Tracheal epithelial cell (primary cell): ENCODE measurements around the gene POLR2J2. TPM values are rescaled to one million over a fixed set of nuclear protein-coding genes. Genes with fewer than 3 reads are reported as not detected.

Experiments
- total RNA-seq: library from RNA; depleted of rRNA; stranded (reverse); fragments of >200 nt; gene quantifications from 2 replicates; pipeline ENCODE4 v1.2.1, GENCODE V29; 2014

POLR2J2 gene
- 0.43 TPM in 1 of 2 replicates, not detected in the other for total RNA-seq

DNA sequence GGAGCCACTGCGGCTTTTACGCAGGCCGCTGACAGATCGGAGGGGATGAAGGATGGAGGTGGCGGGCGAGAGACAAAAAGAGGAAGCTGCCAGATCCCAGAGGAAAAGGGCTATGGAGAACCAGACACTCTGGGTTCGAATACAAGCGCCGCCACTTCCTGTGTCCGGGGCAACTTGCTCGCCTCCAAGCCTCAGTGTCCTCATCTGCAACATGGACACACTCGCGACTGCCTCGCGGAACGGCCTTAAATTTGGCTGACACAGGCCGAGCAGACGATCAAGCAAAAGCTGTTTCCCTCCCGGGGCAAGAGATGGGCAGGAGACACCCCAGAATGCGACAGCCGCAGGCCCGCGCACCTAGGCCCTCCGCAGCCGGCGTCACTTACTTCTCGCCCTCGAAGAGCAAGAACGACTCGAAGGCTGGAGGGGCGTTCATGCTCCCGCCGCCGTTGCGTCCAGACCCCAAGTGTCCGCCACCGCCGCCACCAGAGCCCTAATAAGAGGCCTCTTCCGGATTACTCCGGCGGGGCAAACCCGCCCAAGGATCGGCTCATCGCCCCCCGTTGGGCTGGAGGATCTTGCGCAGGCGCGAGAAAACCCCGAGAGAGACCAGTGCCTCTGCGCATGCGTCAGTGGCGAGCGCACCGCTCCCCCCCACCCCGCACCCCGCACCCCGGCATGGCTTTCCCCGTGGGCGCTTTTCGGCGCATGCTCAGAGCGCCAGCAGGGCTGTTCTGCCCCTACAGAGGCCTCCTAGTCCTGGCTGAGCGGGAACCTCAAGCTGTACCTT lies at the start of gene POLR2J2:
POLR2J2 (minus strand) TSS at position 498 of the 790 bp plus-strand sequence; CDS start at position 436, 62 bp downstream.

DNA sequence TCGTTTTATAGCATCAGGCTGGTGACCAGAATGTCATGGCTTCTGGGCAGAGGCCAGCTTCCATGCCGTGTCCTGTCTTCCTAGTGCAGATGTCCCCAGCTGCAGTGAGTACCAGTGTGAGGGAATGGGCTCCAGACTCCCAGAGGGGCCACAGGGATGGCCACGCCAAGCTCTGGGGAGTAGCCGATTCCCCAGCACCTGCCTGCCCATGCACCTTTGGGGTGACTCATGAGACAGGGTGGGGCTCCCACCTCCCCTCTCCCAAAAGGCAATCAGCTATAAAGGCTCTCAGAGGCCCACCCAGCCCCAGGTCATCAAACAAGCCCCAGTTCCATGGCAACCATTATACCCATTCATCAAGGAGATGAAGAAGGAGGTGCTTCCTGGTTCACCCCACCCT lies 21.5 kb downstream of the POLR2J2 start, which contains the start of gene SPDYE2B:
SPDYE2B (plus strand) TSS at position 396 of the 400 bp plus-strand sequence. CDS start 2,030 bp downstream, outside the sequence.

DNA sequence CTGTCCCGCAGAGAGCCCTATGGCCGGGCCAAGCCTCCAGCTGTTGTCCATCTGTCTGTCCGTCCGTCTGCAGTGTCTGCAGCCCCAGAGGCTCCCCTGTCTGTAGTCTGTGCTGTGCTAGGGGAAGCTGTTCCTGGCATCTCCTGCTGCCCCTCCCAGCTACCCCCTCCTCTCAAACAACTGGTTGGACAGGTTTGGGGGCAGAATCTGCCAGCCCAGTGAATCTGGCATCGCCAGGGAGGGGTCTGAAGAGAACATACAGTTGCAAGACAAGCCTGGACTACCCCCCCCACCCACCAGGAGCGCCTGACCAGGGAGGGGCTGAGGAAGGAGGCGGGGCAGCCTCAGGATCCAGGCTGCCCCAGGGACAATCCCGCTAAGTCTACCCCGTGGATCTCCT lies 28.8 kb downstream of the POLR2J2 start, which contains the start of gene UPK3BL1:
UPK3BL1 (minus strand) TSS at position 101 of the 400 bp plus-strand sequence; CDS start at position 51, 50 bp downstream.

DNA sequence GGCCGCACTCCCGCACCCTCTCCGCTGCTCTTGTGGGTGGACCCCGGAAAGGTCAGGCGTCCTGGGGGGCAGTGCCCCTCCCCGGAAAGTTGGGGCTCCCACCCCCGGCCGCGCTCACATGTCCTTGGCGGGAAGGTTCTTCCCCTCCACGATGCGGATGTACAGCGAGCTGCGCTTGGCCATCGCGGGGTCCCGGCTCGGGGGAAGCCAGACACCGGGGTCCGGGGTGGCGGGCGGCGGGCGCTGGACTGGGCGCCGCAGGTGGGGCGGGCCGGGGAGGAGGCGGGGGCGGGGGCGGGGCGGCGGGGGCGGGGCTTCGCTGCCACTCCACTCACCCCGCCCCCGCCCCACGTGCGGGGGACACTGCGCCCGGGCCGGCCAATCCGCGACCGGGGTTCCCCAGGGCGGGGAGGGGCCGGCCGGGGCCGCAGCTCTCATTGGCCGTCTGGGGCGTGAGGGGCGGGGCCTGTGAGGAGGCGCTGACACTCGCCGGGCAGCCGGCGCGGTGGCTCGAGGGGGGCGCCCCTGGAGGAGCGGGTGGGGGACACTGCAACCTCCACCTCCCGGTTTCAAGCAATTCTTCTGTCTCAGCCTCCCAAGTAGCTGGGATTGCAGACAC lies 54.8 kb downstream of the POLR2J2 start, which contains the start of gene RASA4:
RASA4 (minus strand) TSS at position 250 of the 619 bp plus-strand sequence; CDS start at position 183, 67 bp downstream.

Other genes with a start within 250 kb of the POLR2J2 start
- gene ORAI2, start 238.1 kb downstream of the POLR2J2 start, total RNA-seq, result 3.4 and 21.0 TPM in 2 replicates
- gene ALKBH4, start 206.8 kb downstream of the POLR2J2 start, total RNA-seq, result 13.6 and 15.9 TPM in 2 replicates
- gene LRWD1, start 206.7 kb downstream of the POLR2J2 start, total RNA-seq, result 20.0 and 39.0 TPM in 2 replicates
- 17.4 and 21.7 TPM in 2 replicates for gene POLR2J, start 192.7 kb downstream of the POLR2J2 start, total RNA-seq
- 3.0 and 3.9 TPM in 2 replicates for gene RASA4B, start 153.9 kb downstream of the POLR2J2 start, total RNA-seq
- gene UPK3BL2, start 128.0 kb downstream of the POLR2J2 start, total RNA-seq, result 10.0 and 17.1 TPM in 2 replicates
- not detected in 2 replicates for gene SPDYE2, start 120.4 kb downstream of the POLR2J2 start, total RNA-seq
- gene POLR2J3, start 99.1 kb downstream of the POLR2J2 start, total RNA-seq, result 6.2 and 12.0 TPM in 2 replicates
- gene RASA4, start 54.9 kb downstream of the POLR2J2 start, total RNA-seq, result 1.7 and 4.3 TPM in 2 replicates
- gene UPK3BL1, start 28.9 kb downstream of the POLR2J2 start, total RNA-seq, result 254 and 315 TPM in 2 replicates
- gene SPDYE2B, start 21.3 kb downstream of the POLR2J2 start, total RNA-seq, result not detected in 2 replicates
- gene FAM185A, start 77.3 kb upstream of the POLR2J2 start, total RNA-seq, result 5.5 and 12.6 TPM in 2 replicates
- gene LRRC17, start 241.3 kb upstream of the POLR2J2 start, total RNA-seq, result 0.72 and 1.9 TPM in 2 replicates